Measurements from ENCODE around the gene VAX1.
A peak's percentile ranks its signal among the peaks of the same experiment; 100 is the strongest.

VAX1 gene

GRCh38 chr10:117167789-117168674 lies 30.0 kb upstream of the VAX1 start:
- in situ Hi-C loops (cut with MboI; ENCODE audit: low sequenced_read_pairs), result no loop called here
- Histone ChIP-seq H3K36me3 (replicated peaks) (no peaks in the 10 kb centered on the region), H3K4me1 (peaks cover 2% of the 10 kb centered on the region; the same call in 1 of the 2 replicates), H3K9me3 (no peaks in the 10 kb centered on the region), H3K4me3 (peak overlapping the region; percentile 31), H3K27me3 (ENCODE audit: low read depth) (peaks cover 10% of the 10 kb centered on the region; the same call in 1 of the 2 replicates)
- peak; percentile 47 to 81 for DNase-seq (ENCODE audit: low spot score in 2 of 2)

GRCh38 chr10:117167346-117167788 lies 29.3 kb upstream of the VAX1 start:
- in situ Hi-C loops (cut with MboI; ENCODE audit: low sequenced_read_pairs), result no loop called here
- peaks cover 2% of the 10 kb centered on the region; the same call in 1 of the 2 replicates for H3K4me1 ChIP-seq
- no peak for DNase-seq (ENCODE audit: low spot score in 2 of 2)
- H3K4me3 ChIP-seq, result no peak overlapping the region
- H3K27me3 ChIP-seq (ENCODE audit: low read depth), result peaks cover 13% of the 10 kb centered on the region
- H3K9me3 ChIP-seq, result no peaks in the 10 kb centered on the region
- no peaks in the 10 kb centered on the region for H3K36me3 ChIP-seq (replicated peaks)

GRCh38 chr10:117166418-117167345 lies 28.6 kb upstream of the VAX1 start:
- no peaks in the 10 kb centered on the region for H3K36me3 ChIP-seq (replicated peaks)
- H3K4me1 ChIP-seq, result peaks cover 2% of the 10 kb centered on the region; the same call in 1 of the 2 replicates
- peaks cover 14% of the 10 kb centered on the region for H3K27me3 ChIP-seq (ENCODE audit: low read depth)
- DNase-seq (ENCODE audit: low spot score in 2 of 2), result no peak
- in situ Hi-C loops (cut with MboI; ENCODE audit: low sequenced_read_pairs), result no loop called here
- no peaks in the 10 kb centered on the region for H3K9me3 ChIP-seq
- H3K4me3 ChIP-seq, result no peak overlapping the region

- H3K36me3 ChIP-seq (replicated peaks), result no peaks in the 10 kb centered on the region
- peak; percentile 53 to 85 for DNase-seq (ENCODE audit: low spot score in 2 of 2)
- H3K4me1 ChIP-seq, result peaks cover 2% of the 10 kb centered on the region; the same call in 1 of the 2 replicates
- in situ Hi-C loops (cut with MboI; ENCODE audit: low sequenced_read_pairs), result no loop called here
- H3K27me3 ChIP-seq (ENCODE audit: low read depth), result peaks cover 14% of the 10 kb centered on the region
- no peaks in the 10 kb centered on the region for H3K9me3 ChIP-seq
- H3K4me3 ChIP-seq, result 0 out of 2 replicates have a peak overlapping the region, but pooled peaks have one; percentile 5
These were observed 27.7 kb upstream of the VAX1 start for GRCh38 chr10:117165538-117166417.

GRCh38 chr10:117164592-117165537 lies 26.8 kb upstream of the VAX1 start:
- H3K36me3 ChIP-seq (replicated peaks), result no peaks in the 10 kb centered on the region
- no peak for DNase-seq (ENCODE audit: low spot score in 2 of 2)
- in situ Hi-C loops (cut with MboI; ENCODE audit: low sequenced_read_pairs), result no loop called here
- H3K4me3 ChIP-seq, result no peak overlapping the region
- H3K9me3 ChIP-seq, result no peaks in the 10 kb centered on the region
- H3K4me1 ChIP-seq, result peaks cover 2% of the 10 kb centered on the region; the same call in 1 of the 2 replicates
- H3K27me3 ChIP-seq (ENCODE audit: low read depth), result peaks cover 17% of the 10 kb centered on the region

GRCh38 chr10:117163954-117164548 lies 26.0 kb upstream of the VAX1 start:
- DNase-seq (ENCODE audit: low spot score in 2 of 2), result no peak
- in situ Hi-C loops (cut with MboI; ENCODE audit: low sequenced_read_pairs), result no loop called here
- H3K4me1 ChIP-seq, result peaks cover 2% of the 10 kb centered on the region; the same call in 1 of the 2 replicates
- peaks cover 17% of the 10 kb centered on the region for H3K27me3 ChIP-seq (ENCODE audit: low read depth)
- no peaks in the 10 kb centered on the region for H3K9me3 ChIP-seq
- no peaks in the 10 kb centered on the region for H3K36me3 ChIP-seq (replicated peaks)
- H3K4me3 ChIP-seq, result no peak overlapping the region

- in situ Hi-C loops (cut with MboI; ENCODE audit: low sequenced_read_pairs), result no loop called here
- peak overlapping the region; percentile 35 for H3K4me3 ChIP-seq
- H3K4me1 ChIP-seq, result peaks cover 2% of the 10 kb centered on the region; the same call in 1 of the 2 replicates
- H3K36me3 ChIP-seq (replicated peaks), result no peaks in the 10 kb centered on the region
- no peaks in the 10 kb centered on the region for H3K9me3 ChIP-seq
- peaks cover 17% of the 10 kb centered on the region for H3K27me3 ChIP-seq (ENCODE audit: low read depth)
- DNase-seq (ENCODE audit: low spot score in 2 of 2), result peak; percentile 47 to 78
These were observed 25.2 kb upstream of the VAX1 start for GRCh38 chr10:117163061-117163953.

GRCh38 chr10:117162093-117163060 lies 24.3 kb upstream of the VAX1 start:
- peaks cover 23% of the 10 kb centered on the region for H3K27me3 ChIP-seq (ENCODE audit: low read depth)
- H3K4me1 ChIP-seq, result no peaks in the 10 kb centered on the region; the same call in 1 of the 2 replicates
- in situ Hi-C loops (cut with MboI; ENCODE audit: low sequenced_read_pairs), result no loop called here
- peak in 1 of 2 experiments; percentile 53 for DNase-seq (ENCODE audit: low spot score in 2 of 2)
- H3K36me3 ChIP-seq (replicated peaks), result no peaks in the 10 kb centered on the region
- H3K4me3 ChIP-seq, result peak overlapping the region; percentile 35
- no peaks in the 10 kb centered on the region for H3K9me3 ChIP-seq

- DNase-seq (ENCODE audit: low spot score in 2 of 2), result no peak
- H3K36me3 ChIP-seq (replicated peaks), result no peaks in the 10 kb centered on the region
- in situ Hi-C loops (cut with MboI; ENCODE audit: low sequenced_read_pairs), result no loop called here
- H3K9me3 ChIP-seq, result no peaks in the 10 kb centered on the region
- H3K27me3 ChIP-seq (ENCODE audit: low read depth), result peaks cover 23% of the 10 kb centered on the region
- H3K4me1 ChIP-seq, result no peaks in the 10 kb centered on the region; the same call in 1 of the 2 replicates
- H3K4me3 ChIP-seq, result no peak overlapping the region
These were observed 23.4 kb upstream of the VAX1 start for GRCh38 chr10:117161386-117162033.

GRCh38 chr10:117160567-117160966 lies 22.5 kb upstream of the VAX1 start:
- Histone ChIP-seq H3K4me1 (no peaks in the 10 kb centered on the region; the same call in 1 of the 2 replicates), H3K27me3 (ENCODE audit: low read depth) (peaks cover 23% of the 10 kb centered on the region)

More at GRCh38 chr10:117160567-117160966, 22.5 kb upstream of the VAX1 start:
- DNase-seq (ENCODE audit: low spot score in 2 of 2), result no peak
- H3K4me3 ChIP-seq, result no peak overlapping the region
- in situ Hi-C loops (cut with MboI; ENCODE audit: low sequenced_read_pairs), result no loop called here
- H3K9me3 ChIP-seq, result no peaks in the 10 kb centered on the region
- H3K36me3 ChIP-seq (replicated peaks), result no peaks in the 10 kb centered on the region
